IPS-15b (cell line): ENCODE data around the gene SF1.

Experiments
- H3K27me3 ChIP-seq: one replicate; pipeline ENCODE4 v1.6.1; 2013; ENCODE audit warnings: low read length; ENCODE audit not compliant: control insufficient read depth, insufficient read depth
- H3K36me3 ChIP-seq: one replicate; pipeline ENCODE4 v1.6.1; 2013; ENCODE audit warnings: low read length; ENCODE audit not compliant: control insufficient read depth, insufficient read depth
- H3K4me1 ChIP-seq: one replicate; pipeline ENCODE4 v1.6.1; 2013; ENCODE audit warnings: mild to moderate bottlenecking, low read length; ENCODE audit not compliant: control insufficient read depth, insufficient read depth
- H3K4me3 ChIP-seq: one replicate; pipeline ENCODE4 v1.5.1; 2013; ENCODE audit warnings: low read depth, low read length
- H3K9ac ChIP-seq: one replicate; pipeline ENCODE4 v1.6.1; 2013; ENCODE audit warnings: low read depth, mild to moderate bottlenecking, low read length
- H3K9me3 ChIP-seq: one replicate; pipeline ENCODE4 v1.6.1; 2013; ENCODE audit warnings: mild to moderate bottlenecking, low read length; ENCODE audit not compliant: control insufficient read depth, insufficient read depth

Gene SF1

DNA sequence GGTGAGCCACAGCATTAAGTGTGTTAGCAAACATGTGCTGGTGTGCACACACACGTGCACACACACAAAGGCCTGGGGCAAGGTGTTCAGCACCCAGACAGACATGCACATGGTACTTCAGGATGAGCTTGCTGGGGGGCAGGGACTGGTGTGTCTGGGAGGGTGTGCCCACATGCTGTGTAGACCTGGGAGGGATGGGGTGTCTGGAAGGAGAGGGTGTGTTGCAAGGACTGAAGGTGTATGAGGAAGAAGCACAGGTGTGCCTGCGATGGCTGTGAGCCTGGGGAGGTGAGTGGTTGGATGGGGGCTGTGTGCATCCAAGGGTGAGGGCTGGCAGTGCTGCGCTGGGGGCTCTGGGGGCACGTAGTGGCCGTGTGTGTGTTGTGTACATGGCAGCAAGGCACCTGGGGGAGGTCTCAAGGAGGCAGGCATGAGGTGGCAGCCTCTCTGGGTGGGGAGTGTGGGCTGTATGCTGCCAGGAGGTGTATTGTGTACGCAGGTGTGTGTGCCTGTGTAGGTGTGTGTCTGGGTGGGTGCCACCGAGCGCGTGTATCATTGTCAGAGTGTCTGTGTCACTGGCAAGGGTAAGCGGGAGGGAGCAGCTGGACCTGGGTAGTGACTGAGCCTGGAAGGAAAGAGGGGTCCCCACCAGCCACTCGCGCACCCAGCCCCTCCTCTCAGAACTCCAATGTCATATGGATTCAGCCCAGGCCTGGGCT, 57.5 kb downstream of the SF1 start:
- H3K4me3 ChIP-seq: no peak overlapping the region
- H3K36me3 ChIP-seq: no peaks in the 10 kb centered on the region
- H3K9me3 ChIP-seq: no peaks in the 10 kb centered on the region
- peaks cover 12% of the 10 kb centered on the region for H3K4me1 ChIP-seq
- H3K9ac ChIP-seq: no peak overlapping the region
- H3K27me3 ChIP-seq: peaks cover 27% of the 10 kb centered on the region

DNA sequence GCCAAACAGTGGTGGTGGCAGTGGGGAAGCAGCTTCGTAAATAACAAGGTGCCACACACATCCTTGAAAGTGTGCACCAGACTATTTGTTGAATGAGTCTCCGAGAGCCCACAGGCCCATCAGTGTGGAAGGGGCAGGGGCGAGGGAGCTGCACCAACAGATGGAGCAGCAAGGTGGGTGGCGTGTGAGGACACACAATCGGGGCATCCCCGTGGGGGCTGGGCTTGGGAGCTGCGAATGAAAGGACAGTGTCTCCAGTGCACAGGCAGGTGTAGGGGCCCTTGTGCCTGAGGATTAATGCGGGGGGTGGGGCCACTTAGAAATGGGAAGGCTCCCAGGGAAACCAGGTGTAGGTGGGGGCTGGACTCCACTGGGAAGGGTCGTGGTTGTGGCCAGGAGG, 58.2 kb downstream of the SF1 start:
- no peaks in the 10 kb centered on the region for H3K9me3 ChIP-seq
- peaks cover 33% of the 10 kb centered on the region for H3K27me3 ChIP-seq
- no peak overlapping the region for H3K4me3 ChIP-seq
- no peaks in the 10 kb centered on the region for H3K36me3 ChIP-seq
- H3K4me1 ChIP-seq: peaks cover 11% of the 10 kb centered on the region
- H3K9ac ChIP-seq: no peak overlapping the region

DNA sequence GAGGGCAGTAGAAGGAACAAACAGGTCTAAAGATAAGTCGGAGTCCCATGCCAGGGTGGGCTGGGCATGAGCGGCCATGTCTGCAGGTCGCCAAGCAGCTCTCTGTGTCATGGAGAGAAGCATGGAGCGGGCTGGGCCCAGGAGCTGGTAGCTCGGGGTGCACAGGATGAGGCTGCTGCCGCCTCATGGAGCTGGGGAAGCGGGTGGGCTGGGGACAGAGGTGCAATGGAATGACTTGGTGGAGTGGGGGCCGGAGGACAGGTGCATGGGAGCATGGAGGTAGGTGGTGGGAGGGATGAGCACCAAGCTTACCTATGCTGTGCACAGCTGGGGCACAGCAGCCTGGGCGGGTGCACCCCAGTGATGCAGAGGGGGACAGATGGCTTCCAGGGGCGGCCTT, 58.9 kb downstream of the SF1 start:
- Histone ChIP-seq H3K27me3 (peaks cover 41% of the 10 kb centered on the region), H3K4me3 (no peak overlapping the region), H3K9me3 (no peaks in the 10 kb centered on the region), H3K36me3 (no peaks in the 10 kb centered on the region), H3K9ac (no peak overlapping the region), H3K4me1 (peaks cover 13% of the 10 kb centered on the region)

DNA sequence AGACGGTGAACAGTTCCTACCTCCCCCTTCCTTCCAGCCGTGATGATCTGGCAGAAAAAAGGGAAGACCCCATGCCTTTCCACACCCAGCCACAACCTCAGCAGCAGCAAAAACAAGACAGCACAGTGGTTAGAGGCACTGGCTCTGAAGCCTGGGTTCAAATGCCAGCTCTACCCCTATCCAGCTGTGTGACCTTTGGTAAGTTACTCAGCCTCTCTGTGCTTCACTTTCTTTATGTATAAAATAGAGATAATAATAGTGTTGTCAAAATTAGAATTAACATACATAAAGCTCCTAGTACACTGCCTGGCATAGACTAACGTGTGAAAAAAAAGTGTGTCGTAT, 59.6 kb downstream of the SF1 start:
- Histone ChIP-seq H3K4me1 (peaks cover 10% of the 10 kb centered on the region), H3K9me3 (no peaks in the 10 kb centered on the region), H3K4me3 (no peak overlapping the region), H3K27me3 (peaks cover 41% of the 10 kb centered on the region), H3K9ac (no peak overlapping the region), H3K36me3 (no peaks in the 10 kb centered on the region)

DNA sequence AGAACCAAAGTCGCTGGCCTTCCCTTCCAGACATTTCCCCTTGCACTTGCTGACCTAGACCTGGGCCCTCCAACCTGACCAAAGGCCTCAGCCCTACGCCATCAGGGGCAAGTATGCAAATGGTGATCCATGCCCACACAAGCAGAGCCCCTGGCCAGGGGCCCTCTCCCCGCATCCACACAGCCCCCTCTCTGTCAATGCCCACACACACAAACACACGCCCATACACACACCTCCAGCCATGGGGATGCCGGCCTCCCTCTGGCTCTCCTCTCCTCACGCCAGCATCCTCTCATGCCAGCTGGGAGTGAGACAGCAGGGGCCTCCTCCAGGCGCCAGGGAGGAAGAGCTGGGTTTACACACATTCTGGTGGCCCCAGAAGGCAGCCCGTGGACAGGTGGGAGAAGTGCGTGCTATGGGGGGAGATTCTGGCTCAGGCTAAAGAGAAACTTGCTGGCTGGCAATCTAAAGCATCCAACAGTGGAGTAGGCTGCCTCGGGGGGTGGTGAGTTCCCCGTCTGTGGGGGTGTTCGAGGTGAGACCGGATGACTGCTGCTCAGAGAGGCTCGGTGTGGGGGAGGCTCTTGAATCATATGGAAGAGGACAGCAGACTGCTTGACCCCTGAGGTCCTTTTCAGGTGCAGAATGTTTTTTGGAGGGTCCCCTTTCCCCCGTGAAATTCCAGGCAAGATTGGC, 60.1 kb downstream of the SF1 start:
- H3K9ac ChIP-seq: no peak overlapping the region
- H3K27me3 ChIP-seq: peaks cover 42% of the 10 kb centered on the region
- no peaks in the 10 kb centered on the region for H3K9me3 ChIP-seq
- no peak overlapping the region for H3K4me3 ChIP-seq
- H3K36me3 ChIP-seq: no peaks in the 10 kb centered on the region
- peaks cover 10% of the 10 kb centered on the region for H3K4me1 ChIP-seq

DNA sequence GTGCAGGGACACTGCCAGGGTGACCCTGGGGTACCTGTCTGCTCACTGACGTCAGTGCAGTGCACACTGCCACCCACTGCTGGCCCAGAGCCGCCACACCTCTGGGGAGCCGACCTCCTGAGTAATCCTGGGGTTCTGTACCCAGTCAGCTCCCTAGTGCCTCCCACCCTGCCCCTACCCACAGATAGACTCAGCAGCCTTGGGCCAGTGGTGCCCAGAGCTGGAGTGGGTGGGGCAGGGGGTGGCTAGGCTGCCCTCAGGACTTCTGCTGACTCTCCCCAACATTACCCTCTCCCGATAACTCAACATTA, 61.1 kb downstream of the SF1 start:
- H3K36me3 ChIP-seq: no peaks in the 10 kb centered on the region
- H3K9me3 ChIP-seq: no peaks in the 10 kb centered on the region
- peaks cover 48% of the 10 kb centered on the region for H3K27me3 ChIP-seq
- peaks cover 10% of the 10 kb centered on the region for H3K4me1 ChIP-seq
- H3K4me3 ChIP-seq: no peak overlapping the region
- H3K9ac ChIP-seq: no peak overlapping the region

DNA sequence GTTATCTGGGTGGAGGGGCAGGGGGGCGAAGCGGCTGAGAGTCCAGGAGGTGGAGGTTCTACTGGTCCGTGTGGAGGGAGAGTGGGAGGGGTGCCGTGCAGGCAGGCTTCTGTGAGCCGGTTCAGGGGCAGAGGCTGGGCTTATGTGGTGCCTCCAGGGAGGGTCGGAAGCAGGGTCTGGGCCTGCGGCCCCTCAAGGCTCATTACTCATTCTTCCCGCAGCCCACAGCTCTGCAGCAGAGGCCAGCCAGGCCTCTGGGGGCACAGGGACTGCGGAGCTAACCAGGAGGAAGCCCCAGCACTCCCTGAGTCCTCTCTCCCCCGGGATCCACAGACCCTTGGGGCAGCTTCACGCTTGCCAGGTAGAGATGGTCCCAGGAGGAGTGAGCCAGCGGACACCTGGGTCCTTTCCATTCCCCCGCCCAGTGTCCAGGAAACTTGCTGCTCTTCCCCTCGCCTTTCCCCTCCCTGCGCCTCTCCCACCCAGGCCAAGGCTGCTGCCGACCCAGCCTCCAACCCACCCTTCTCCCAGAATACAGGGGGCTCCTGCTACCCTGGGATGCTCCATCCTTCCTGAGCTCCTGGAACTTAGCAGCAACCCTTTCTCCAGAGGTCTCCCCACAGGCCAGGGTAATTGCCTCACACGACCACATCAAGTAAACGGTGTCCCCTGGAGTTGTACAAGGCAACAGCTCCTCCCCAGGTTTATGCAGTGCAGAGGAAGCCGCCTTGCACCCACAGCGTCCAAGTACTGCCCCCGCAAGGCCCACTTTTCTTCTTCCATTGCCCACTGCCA, 61.7 kb downstream of the SF1 start:
- Histone ChIP-seq H3K4me1 (peaks cover 11% of the 10 kb centered on the region), H3K9me3 (no peaks in the 10 kb centered on the region), H3K4me3 (no peak overlapping the region), H3K9ac (no peak overlapping the region), H3K36me3 (no peaks in the 10 kb centered on the region), H3K27me3 (peaks cover 48% of the 10 kb centered on the region)

DNA sequence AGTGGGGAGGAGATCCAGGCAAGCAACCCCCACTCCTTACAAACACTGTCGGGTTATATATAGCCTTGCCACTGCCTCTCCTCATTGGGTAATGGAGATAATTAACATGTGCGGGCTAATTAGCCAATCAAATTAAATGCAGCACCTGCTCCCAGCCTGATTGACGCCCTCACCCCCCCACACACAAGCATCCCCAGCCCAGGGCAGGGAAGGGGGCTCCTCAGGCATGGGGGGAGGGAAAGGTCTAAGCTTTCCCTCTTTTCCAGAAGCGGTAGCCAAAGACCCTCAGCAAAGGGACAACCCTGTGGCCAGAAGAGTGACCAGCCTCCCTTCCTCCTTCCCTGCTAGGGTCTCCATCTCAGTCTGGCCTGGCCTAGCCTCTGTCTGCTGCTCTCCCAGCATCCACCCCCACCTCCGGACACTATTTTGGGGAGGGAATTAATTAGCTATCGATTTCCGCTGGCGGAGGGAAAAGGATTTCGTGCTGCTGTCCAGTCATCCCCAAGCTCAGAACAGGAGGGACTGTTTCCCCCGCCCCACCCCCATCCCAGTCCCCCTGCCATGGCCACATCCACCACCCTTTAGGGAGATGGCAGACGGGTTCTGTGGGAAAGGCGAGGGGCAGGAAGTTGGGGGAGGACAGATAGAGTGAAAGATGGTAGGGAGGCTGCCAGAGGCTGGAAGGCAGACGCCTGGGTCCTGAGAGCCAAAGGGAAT, 62.4 kb downstream of the SF1 start:
- H3K27me3 ChIP-seq: peaks cover 43% of the 10 kb centered on the region

DNA sequence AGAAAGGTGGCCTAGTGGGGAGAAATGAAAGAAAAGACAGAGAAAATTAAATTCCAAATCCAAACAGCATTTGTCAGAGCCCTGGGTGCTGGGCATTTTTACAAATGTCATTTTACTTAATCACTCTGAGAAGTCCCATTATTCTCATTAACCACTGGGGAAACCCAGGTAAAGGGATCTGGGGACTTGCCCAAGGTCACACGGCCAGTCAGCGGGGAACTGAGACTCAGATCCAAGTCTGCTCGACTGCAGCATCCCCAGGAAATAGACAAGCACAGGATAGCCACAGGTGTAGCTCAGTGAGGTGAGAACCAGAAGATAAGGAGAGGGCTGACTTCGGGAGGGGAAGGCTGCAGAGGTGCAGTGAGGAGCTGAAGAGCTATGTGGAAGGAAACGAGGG, 63.2 kb downstream of the SF1 start:
- peaks cover 40% of the 10 kb centered on the region for H3K27me3 ChIP-seq

More for the DNA sequence above, 62.4 kb downstream of the SF1 start:
- H3K4me1 ChIP-seq: peaks cover 16% of the 10 kb centered on the region
- H3K4me3 ChIP-seq: no peak overlapping the region
- H3K9ac ChIP-seq: no peak overlapping the region
- H3K9me3 ChIP-seq: no peaks in the 10 kb centered on the region
- no peaks in the 10 kb centered on the region for H3K36me3 ChIP-seq

DNA sequence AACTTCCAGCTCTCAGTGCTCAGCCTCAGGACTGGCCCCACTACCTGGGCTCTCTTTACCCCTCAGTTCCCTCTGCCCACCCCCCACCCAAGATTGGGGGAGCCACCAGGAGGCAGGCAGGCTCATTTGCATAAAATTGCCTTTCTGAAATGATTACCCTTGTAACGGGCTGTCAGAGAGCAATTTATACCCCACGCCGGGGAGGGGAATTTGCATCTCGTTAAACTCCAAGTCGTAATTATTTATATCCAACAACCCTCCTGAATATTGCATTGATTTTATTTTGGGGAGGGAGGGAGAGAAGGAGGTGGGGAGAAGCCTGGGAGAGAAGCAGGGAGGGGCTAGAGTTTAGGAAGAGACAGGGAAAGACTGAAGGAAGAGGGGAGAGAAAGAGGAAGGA, 63.7 kb downstream of the SF1 start:
- Histone ChIP-seq H3K4me3 (no peak overlapping the region), H3K4me1 (peaks cover 25% of the 10 kb centered on the region), H3K36me3 (no peaks in the 10 kb centered on the region), H3K9ac (no peak overlapping the region), H3K27me3 (peaks cover 40% of the 10 kb centered on the region), H3K9me3 (no peaks in the 10 kb centered on the region)

More for the DNA sequence above, 63.2 kb downstream of the SF1 start:
- no peak overlapping the region for H3K4me3 ChIP-seq
- H3K4me1 ChIP-seq: peaks cover 24% of the 10 kb centered on the region
- H3K9me3 ChIP-seq: no peaks in the 10 kb centered on the region
- H3K36me3 ChIP-seq: no peaks in the 10 kb centered on the region
- no peak overlapping the region for H3K9ac ChIP-seq
